GM21381 (cell line): Measurements from ENCODE around the gene TMEM176A.
"Not testable (repeated sequence)": the region's sequence is repeated elsewhere in the genome, so short reads cannot be mapped to it uniquely, and the experiment has no call there.

Experiments used
- ATAC-seq: cut with Tn5 transposase; IDR thresholded peaks from one replicate; pipeline ENCODE4 v1.9.1; 2021; ENCODE audit warnings: mild to moderate bottlenecking, moderate library complexity; ENCODE audit not compliant: unreplicated experiment

Gene TMEM176A

GRCh38 chr7:150807616-150808438 is 7.3 kb downstream of the TMEM176A start:
- not testable (repeated sequence) for ATAC-seq

DNA sequence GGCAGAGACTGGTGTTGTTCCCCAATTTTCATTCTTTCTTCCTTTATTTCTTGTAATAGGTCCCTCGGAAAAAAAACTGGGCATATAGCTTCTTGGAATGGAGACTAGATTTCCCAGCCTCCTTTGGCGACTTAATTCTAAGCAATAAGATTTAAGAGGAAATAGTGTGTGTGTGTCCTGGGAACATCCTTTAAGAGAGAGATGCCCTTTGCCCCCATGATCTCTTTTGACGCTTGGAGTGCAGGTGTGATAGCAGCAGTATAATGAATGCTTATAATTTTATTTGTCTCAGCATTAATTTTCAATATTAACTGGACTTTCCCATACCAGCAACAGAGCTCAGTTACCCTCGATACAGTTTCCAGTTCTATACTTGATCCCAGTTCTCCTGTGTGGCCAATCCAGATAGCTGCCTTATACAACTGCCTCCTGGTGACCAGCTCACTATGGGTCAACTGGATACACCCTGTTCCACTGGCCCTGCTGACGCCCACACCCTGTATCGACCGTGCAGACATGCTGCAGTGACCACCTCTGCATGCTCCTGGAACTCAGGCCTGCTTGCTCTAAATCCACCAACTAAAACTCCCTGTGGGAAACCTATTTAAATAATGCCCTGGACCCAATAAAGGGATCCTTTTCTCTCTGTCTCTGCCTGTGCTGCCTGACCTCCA is 13.9 kb downstream of the TMEM176A start:
- no peak for ATAC-seq

- no peak for ATAC-seq
Measured at GRCh38 chr7:150818971-150819370, 18.4 kb downstream of the TMEM176A start.

DNA sequence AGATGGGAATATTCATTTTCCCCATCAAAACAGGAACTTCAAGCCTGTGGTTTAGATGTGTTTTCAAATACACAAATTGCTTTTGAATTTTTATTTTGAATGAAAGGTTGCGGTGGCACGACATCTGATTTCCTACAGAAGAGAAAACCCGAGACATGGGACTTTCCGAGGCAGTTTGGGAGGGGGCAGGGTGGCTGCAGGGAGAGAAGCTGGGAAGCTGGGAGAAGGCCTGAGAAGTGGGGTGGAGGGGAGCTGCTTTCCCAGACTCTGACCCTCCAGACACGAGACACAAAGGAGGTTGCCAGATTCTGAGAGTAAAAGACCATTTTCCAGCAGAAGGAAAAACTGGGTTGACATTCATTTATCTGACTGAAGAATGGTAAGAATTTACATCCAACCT is 19.6 kb downstream of the TMEM176A start:
- no peak for ATAC-seq

DNA sequence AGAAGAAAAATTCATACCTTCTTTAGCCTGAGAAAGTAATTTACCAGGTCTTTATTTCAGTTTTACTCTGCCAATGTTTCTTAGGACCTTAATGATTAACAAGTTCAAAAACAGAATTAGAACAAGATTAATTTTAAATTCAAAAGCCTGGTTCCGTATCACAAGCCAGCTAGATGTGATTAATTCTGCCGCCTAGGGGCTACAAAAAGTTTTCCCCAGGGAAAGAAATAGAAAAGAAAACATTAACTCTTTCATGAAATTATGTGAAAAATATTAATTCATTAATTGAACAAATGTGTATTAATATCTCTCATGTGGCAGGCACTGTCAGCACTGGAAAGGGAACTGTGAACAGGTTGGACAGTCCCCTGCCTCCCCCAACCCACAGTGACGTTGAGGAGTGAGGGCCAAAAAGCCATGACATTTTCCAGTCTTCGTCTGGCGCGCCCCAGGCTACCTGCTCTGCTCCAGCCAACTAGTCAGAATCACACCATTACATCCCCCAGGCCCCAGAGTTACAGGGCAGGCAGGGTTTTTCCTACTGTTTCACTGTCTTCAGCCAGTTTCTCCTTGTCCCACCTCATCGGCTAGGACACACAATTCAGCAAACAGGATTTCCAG is 20.1 kb downstream of the TMEM176A start:
- ATAC-seq, result no peak

- ATAC-seq, result no peak
Measured at GRCh38 chr7:150823043-150823442, 22.5 kb downstream of the TMEM176A start.

GRCh38 chr7:150823484-150824126 is 23.0 kb downstream of the TMEM176A start:
- no peak for ATAC-seq

GRCh38 chr7:150824379-150825177 is 24.0 kb downstream of the TMEM176A start:
- no peak for ATAC-seq

DNA sequence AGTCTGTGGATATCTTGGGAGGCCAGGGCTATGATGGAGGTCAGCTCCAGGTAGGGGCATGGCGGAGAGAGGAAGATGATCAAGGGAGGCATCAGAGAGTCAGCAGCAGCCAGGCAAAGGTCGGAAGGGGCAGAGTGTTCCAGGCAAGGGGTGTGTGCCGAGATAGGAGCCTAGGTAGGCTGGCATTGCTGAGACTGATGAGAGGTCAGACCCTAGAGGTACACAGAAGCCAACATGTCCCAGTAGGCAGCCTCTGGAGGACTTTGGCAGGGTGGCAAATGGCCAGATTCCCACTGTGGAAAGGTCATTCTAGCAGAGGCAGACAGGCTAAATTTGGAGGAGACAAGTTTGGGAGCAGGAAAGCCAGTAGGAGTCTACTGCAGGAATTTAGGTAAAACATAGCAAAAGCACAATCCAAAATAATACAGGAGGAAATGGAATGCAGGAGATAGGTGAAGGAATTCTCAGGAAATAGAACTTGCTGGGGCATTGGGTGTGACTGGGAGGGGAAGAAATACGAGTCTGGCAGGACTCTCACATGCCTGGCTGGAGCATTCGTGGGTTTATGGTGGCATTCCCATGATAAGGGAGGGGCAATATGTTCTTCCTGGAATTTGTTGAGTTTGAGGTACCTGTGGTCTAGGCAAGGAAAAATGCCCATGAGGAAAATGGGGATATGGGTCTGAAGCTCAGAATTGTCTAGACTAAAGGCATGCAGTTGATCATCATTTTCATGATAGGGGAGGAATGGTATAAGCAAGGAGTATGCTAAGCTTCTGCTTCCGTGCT is 25.7 kb downstream of the TMEM176A start:
- no peak for ATAC-seq

GRCh38 chr7:150828384-150828783 is 27.8 kb downstream of the TMEM176A start:
- no peak for ATAC-seq

GRCh38 chr7:150829426-150829825 is 28.9 kb downstream of the TMEM176A start:
- ATAC-seq, result no peak

- ATAC-seq, result no peak
Measured at GRCh38 chr7:150830937-150831336, 30.4 kb downstream of the TMEM176A start.

GRCh38 chr7:150831851-150832250 is 31.3 kb downstream of the TMEM176A start:
- no peak for ATAC-seq

DNA sequence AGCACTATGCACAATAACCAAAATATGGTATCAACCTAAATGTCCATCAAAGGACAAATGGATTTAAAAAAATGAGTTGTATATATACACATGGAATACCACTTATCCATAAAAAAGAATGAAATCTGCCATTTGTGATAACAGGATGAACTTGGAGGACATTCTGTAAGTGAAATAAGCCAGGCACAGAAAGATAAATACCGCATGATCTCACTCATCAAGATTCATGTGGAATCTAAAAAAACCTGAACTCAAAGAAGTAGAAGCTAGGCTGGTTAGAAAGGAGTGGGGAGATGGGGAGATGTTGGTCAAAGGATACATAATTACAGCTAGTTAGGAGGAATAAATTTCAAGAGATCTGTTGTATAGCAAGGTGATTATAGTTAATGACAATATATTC is 34.5 kb downstream of the TMEM176A start:
- ATAC-seq, result no peak

- no peak for ATAC-seq
Measured at GRCh38 chr7:150835702-150836280, 35.2 kb downstream of the TMEM176A start.

GRCh38 chr7:150838965-150839650 is 38.5 kb downstream of the TMEM176A start:
- ATAC-seq, result no peak

GRCh38 chr7:150842018-150842417 is 41.4 kb downstream of the TMEM176A start:
- no peak for ATAC-seq

- ATAC-seq, result no peak
Measured at GRCh38 chr7:150842716-150843115, 42.1 kb downstream of the TMEM176A start.

DNA sequence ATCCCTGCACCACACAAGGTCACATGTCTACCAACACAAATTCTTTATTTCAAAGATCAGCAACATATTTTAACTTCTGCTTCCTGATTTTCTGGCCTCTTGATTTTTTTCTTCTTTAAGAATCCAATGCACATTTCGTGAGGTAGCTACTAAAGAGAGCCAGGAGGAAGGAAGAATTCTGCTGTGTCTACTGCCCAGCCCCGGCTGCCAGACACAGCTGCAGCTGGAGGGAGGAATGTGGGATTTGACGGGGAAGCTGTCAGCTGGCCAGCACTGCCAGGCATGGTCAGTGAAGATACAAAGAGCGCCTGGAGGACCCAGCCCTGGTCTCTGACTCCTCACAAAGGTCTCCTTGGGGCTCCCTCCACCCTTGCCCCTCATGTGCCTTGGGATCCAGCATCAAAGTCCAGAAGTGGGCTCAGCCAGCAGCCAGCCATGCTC is 44.9 kb downstream of the TMEM176A start:
- ATAC-seq, result no peak
